ENCODE measurements around the gene FOXQ1.

DNA sequence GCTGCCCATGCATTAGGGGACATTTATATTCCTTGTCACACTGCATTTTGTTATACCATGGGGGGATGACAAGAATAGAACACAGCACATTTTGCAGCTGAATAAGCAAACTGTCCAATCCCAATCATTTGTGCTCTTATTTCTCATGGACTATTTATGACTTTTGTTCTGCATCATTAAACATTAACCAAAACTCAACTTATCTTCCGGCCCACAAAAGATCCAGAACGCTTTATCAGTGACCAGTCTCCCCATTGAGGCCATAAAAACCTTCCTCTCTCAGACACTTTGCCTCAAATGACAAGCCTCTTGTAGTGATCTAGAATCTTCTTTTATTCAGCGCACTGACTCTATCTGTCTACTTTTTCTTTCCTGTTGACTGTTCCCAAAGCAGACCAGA is 28.4 kb upstream of the FOXQ1 start:
- TF ChIP-seq, protein P1, sequence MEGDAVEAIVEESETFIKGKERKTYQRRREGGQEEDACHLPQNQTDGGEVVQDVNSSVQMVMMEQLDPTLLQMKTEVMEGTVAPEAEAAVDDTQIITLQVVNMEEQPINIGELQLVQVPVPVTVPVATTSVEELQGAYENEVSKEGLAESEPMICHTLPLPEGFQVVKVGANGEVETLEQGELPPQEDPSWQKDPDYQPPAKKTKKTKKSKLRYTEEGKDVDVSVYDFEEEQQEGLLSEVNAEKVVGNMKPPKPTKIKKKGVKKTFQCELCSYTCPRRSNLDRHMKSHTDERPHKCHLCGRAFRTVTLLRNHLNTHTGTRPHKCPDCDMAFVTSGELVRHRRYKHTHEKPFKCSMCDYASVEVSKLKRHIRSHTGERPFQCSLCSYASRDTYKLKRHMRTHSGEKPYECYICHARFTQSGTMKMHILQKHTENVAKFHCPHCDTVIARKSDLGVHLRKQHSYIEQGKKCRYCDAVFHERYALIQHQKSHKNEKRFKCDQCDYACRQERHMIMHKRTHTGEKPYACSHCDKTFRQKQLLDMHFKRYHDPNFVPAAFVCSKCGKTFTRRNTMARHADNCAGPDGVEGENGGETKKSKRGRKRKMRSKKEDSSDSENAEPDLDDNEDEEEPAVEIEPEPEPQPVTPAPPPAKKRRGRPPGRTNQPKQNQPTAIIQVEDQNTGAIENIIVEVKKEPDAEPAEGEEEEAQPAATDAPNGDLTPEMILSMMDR (IDR thresholded peaks at IDR 0.05), result no peak
- TF ChIP-seq ZFX (IDR thresholded peaks at IDR 0.05; ENCODE audit: borderline replicate concordance), result no peak

All from 22Rv1 (cell line).